ENCODE results near the gene RNF138. TPM values are rescaled to one million over a fixed set of nuclear protein-coding genes. Genes with fewer than 3 reads are reported as not detected.

The RNF138 gene
- total RNA-seq, 1 experiment from 2014 or later = 21.5 TPM

- Histone ChIP-seq H3F3A (ENCODE audit: insufficient read depth, low read depth) (no peaks in the 10 kb centered on the region), H3K4me1 (replicated peaks; ENCODE audit: insufficient read depth) (no peaks in the 10 kb centered on the region), H3K36me3 (ENCODE audit: low read depth) (no peaks in the 10 kb centered on the region), H2AFZ (no peak overlapping the region), H3K9me2 (ENCODE audit: insufficient read depth) (no peaks in the 10 kb centered on the region), H3K27me3 (ENCODE audit: insufficient read depth, low read depth) (no peaks in the 10 kb centered on the region), H3K4me3 (no peak overlapping the region), H3K4me2 (no peak overlapping the region), H3K27ac (no peak overlapping the region), H3K79me2 (ENCODE audit: low read depth) (no peaks in the 10 kb centered on the region), H3K9me3 (ENCODE audit: insufficient read depth, low read depth) (no peaks in the 10 kb centered on the region), H4K20me1 (ENCODE audit: insufficient read depth) (no peaks in the 10 kb centered on the region)
- DNase-seq = no peak
- POLR2A ChIA-PET (ENCODE audit: unreplicated experiment) = no interaction called here
- intact Hi-C loops (cut with micrococcal nuclease; ENCODE audit: unreplicated experiment) = no loop called here
- CTCF ChIA-PET = interaction anchor here (0.7 kb wide), 2 partner anchors 19 to 1091 kb away, joined by 3 to 5 read pairs; no protein-coding TSS in a partner anchor
- TF ChIP-seq CTCF (conservative IDR thresholded peaks at IDR 0.05) = no peak
- TF ChIP-seq EZH2 (IDR thresholded peaks at IDR 0.05; ENCODE audit: low read depth) = no peak
- BruUV-seq (replicated peaks) = no TSS peak
Measured at GRCh38 chr18:32060026-32060425, 31.6 kb upstream of the RNF138 start.

- H3K4me1 ChIP-seq (replicated peaks; ENCODE audit: insufficient read depth) = no peaks in the 10 kb centered on the region
- no peak overlapping the region for H3K4me3 ChIP-seq
- no peaks in the 10 kb centered on the region for H3K27me3 ChIP-seq (ENCODE audit: insufficient read depth, low read depth)
- H3K36me3 ChIP-seq (ENCODE audit: low read depth) = no peaks in the 10 kb centered on the region
- H3F3A ChIP-seq (ENCODE audit: insufficient read depth, low read depth) = no peaks in the 10 kb centered on the region
- H3K9me2 ChIP-seq (ENCODE audit: insufficient read depth) = no peaks in the 10 kb centered on the region
- POLR2A ChIA-PET (ENCODE audit: unreplicated experiment) = no interaction called here
- TF ChIP-seq EZH2 (IDR thresholded peaks at IDR 0.05; ENCODE audit: low read depth) (no peak), CTCF (conservative IDR thresholded peaks at IDR 0.05) (no peak)
- no peaks in the 10 kb centered on the region for H3K9me3 ChIP-seq (ENCODE audit: insufficient read depth, low read depth)
- H2AFZ ChIP-seq = no peak overlapping the region
- no peak overlapping the region for H3K4me2 ChIP-seq
- CTCF ChIA-PET = no interaction called here
- BruUV-seq (replicated peaks) = no TSS peak
- H3K79me2 ChIP-seq (ENCODE audit: low read depth) = no peaks in the 10 kb centered on the region
- DNase-seq = no peak
- H3K27ac ChIP-seq = no peak overlapping the region
- H4K20me1 ChIP-seq (ENCODE audit: insufficient read depth) = no peaks in the 10 kb centered on the region
- intact Hi-C loops (cut with micrococcal nuclease; ENCODE audit: unreplicated experiment) = no loop called here
Measured at GRCh38 chr18:32067375-32068167, 24.1 kb upstream of the RNF138 start.

- no peaks in the 10 kb centered on the region for H3K79me2 ChIP-seq (ENCODE audit: low read depth)
- H3K4me2 ChIP-seq = no peak overlapping the region
- POLR2A ChIA-PET (ENCODE audit: unreplicated experiment) = no interaction called here
- TF ChIP-seq CTCF (conservative IDR thresholded peaks at IDR 0.05) (peak; percentile 44; the same call in 1 of the 2 replicates), EZH2 (IDR thresholded peaks at IDR 0.05; ENCODE audit: low read depth) (no peak)
- H3K4me3 ChIP-seq = no peak overlapping the region
- H3F3A ChIP-seq (ENCODE audit: insufficient read depth, low read depth) = no peaks in the 10 kb centered on the region
- no peak overlapping the region for H3K27ac ChIP-seq
- no peak overlapping the region for H2AFZ ChIP-seq
- intact Hi-C loops (cut with micrococcal nuclease; ENCODE audit: unreplicated experiment) = no loop called here
- H3K27me3 ChIP-seq (ENCODE audit: insufficient read depth, low read depth) = no peaks in the 10 kb centered on the region
- H3K9me3 ChIP-seq (ENCODE audit: insufficient read depth, low read depth) = no peaks in the 10 kb centered on the region
- CTCF ChIA-PET = interaction anchor here (0.6 to 1.0 kb wide), 2 partner anchors 54 to 129 kb away, joined by 3 to 4 read pairs; partner anchors contain the start of genes RNF125 and TRAPPC8
- H3K9me2 ChIP-seq (ENCODE audit: insufficient read depth) = no peaks in the 10 kb centered on the region
- no TSS peak for BruUV-seq (replicated peaks)
- H4K20me1 ChIP-seq (ENCODE audit: insufficient read depth) = no peaks in the 10 kb centered on the region
- H3K36me3 ChIP-seq (ENCODE audit: low read depth) = no peaks in the 10 kb centered on the region
- no peaks in the 10 kb centered on the region for H3K4me1 ChIP-seq (replicated peaks; ENCODE audit: insufficient read depth)
- DNase-seq = no peak
Measured at GRCh38 chr18:32072321-32072720, 19.4 kb upstream of the RNF138 start.

Data from PC-9 (cell line).